Fibroblast of lung (primary cell): ENCODE measurements around the gene MAP4K5. TPM values are rescaled to one million over a fixed set of nuclear protein-coding genes. Genes with fewer than 3 reads are reported as not detected.

ENCODE experiments used
- DNase-seq, 2 donors: peaks; one replicate each; pipeline versions ENCODE4 v3.0.0 to v3.0.0-alpha.2; 2010; ENCODE audit warnings: low read depth in 2 of 2
- H2AFZ ChIP-seq: 2 replicates; pipeline ENCODE4 v1.5.1; 2012; ENCODE audit warnings: low read length, control low read depth, inconsistent platforms
- H3K27ac ChIP-seq: 2 replicates; pipeline ENCODE4 v1.5.1; 2011; ENCODE audit warnings: low read length, control low read depth; ENCODE audit not compliant: insufficient read depth
- H3K27me3 ChIP-seq: 2 replicates; pipeline ENCODE4 v1.5.1; 2011; ENCODE audit warnings: mild to moderate bottlenecking, low read length; ENCODE audit not compliant: control insufficient read depth, insufficient read depth
- H3K36me3 ChIP-seq: 2 replicates; pipeline ENCODE4 v1.5.1; 2011; ENCODE audit warnings: low read length; ENCODE audit not compliant: control insufficient read depth, insufficient read depth
- H3K4me1 ChIP-seq: 2 replicates; pipeline ENCODE4 v1.5.1; 2011; ENCODE audit warnings: low read length; ENCODE audit not compliant: control insufficient read depth, insufficient read depth; ENCODE audit errors: extremely low read depth
- H3K4me2 ChIP-seq: 2 replicates; pipeline ENCODE4 v1.5.1; 2011; ENCODE audit warnings: low read length, control low read depth; ENCODE audit not compliant: insufficient read depth; ENCODE audit errors: extremely low read depth
- H3K4me3 ChIP-seq, 4 experiments: fragments of 200-600 bp in 1 of 4; sonication (generic) in 1 of 4; replicated peaks in 1 of 4; 2 replicates each; pipeline ENCODE4 v1.5.1; 2011 to 2016; ENCODE audit warnings: low read length in 4 of 4, low read depth in 3 of 4, mild to moderate bottlenecking in 3 of 4, control low read depth in 2 of 4, inconsistent platforms in 1 of 4, mixed read lengths in 1 of 4; ENCODE audit not compliant: insufficient read depth in 1 of 4; ENCODE audit errors: control extremely low read depth in 1 of 4
- H3K79me2 ChIP-seq: 2 replicates; pipeline ENCODE4 v1.5.1; 2012; ENCODE audit warnings: mild to moderate bottlenecking, low read length, inconsistent platforms; ENCODE audit not compliant: control insufficient read depth, insufficient read depth
- H3K9ac ChIP-seq: 2 replicates; pipeline ENCODE4 v1.5.1; 2011; ENCODE audit warnings: mild to moderate bottlenecking, low read length, control low read depth; ENCODE audit not compliant: insufficient read depth
- H3K9me3 ChIP-seq: 2 replicates; pipeline ENCODE4 v1.5.1; 2012; ENCODE audit warnings: low read depth, low read length; ENCODE audit not compliant: control insufficient read depth, insufficient read depth
- H4K20me1 ChIP-seq: 2 replicates; pipeline ENCODE4 v1.5.1; 2011; ENCODE audit warnings: low read length; ENCODE audit not compliant: control insufficient read depth, insufficient read depth; ENCODE audit errors: extremely low read depth
- CTCF ChIP-seq, 2 donors: IDR thresholded peaks in 1 of 2; conservative IDR thresholded peaks in 1 of 2; 1 replicate in 1 of 2; 2 replicates in 1 of 2; pipeline ENCODE4 v1.5.1; 2011 to 2012; ENCODE audit warnings: low read length in 2 of 2, control low read depth in 1 of 2, inconsistent platforms in 1 of 2, low read depth in 1 of 2, mild to moderate bottlenecking in 1 of 2
- EZH2 ChIP-seq: IDR thresholded peaks from 2 replicates; pipeline ENCODE4 v1.5.1; 2012; ENCODE audit warnings: low read length, control low read depth, mild to moderate bottlenecking; ENCODE audit errors: missing control alignments
- polyA plus RNA-seq, 2 donors: library from polyadenylated mRNA; depleted of rRNA in 1 of 2; stranded (reverse) in 1 of 2; unstranded in 1 of 2; fragments of >200 nt; gene quantifications; 2 replicates each; pipeline ENCODE4 v1.2.1, GENCODE V29; 2011 to 2012; ENCODE audit warnings: missing spikeins in 1 of 2
- total RNA-seq: library from RNA; depleted of rRNA; stranded (reverse); fragments of >200 nt; gene quantifications from 2 replicates; pipeline ENCODE4 v1.2.1, GENCODE V29; 2014

The MAP4K5 gene
- total and polyA plus RNA-seq, 2 donors (not counting 1 experiment from before 2014, with no cell fraction given) = 39.4 to 41.1 TPM

GRCh38 chr14:50469982-50470381 is 62.4 kb downstream of the MAP4K5 start:
- Histone ChIP-seq H3K4me2 (no peak overlapping the region), H2AFZ (no peak overlapping the region)

GRCh38 chr14:50462111-50462510 is 70.3 kb downstream of the MAP4K5 start:
- H3K4me2 ChIP-seq = no peak overlapping the region
- H3K36me3 ChIP-seq = peaks cover 2% of the 10 kb centered on the region
- H3K4me1 ChIP-seq = no peaks in the 10 kb centered on the region
- H3K27me3 ChIP-seq = no peaks in the 10 kb centered on the region
- H3K27ac ChIP-seq = no peak overlapping the region
- no peak overlapping the region for H3K4me3 ChIP-seq
- no peaks in the 10 kb centered on the region for H3K79me2 ChIP-seq
- no peaks in the 10 kb centered on the region for H4K20me1 ChIP-seq
- no peak for DNase-seq
- no peak overlapping the region for H3K9ac ChIP-seq
- no peaks in the 10 kb centered on the region for H3K9me3 ChIP-seq
- H2AFZ ChIP-seq = no peak overlapping the region
- TF ChIP-seq CTCF (conservative IDR thresholded peaks at IDR 0.05 in 1 of 2, IDR thresholded peaks at IDR 0.05 in 1 of 2; ENCODE audit: low read depth in 1 of 2, low read length in 2 of 2) (no peak), EZH2 (no peak)

More at GRCh38 chr14:50469982-50470381, 62.4 kb downstream of the MAP4K5 start:
- no peaks in the 10 kb centered on the region for H3K4me1 ChIP-seq
- no peak overlapping the region for H3K4me3 ChIP-seq
- no peaks in the 10 kb centered on the region for H4K20me1 ChIP-seq
- H3K36me3 ChIP-seq = peaks cover 8% of the 10 kb centered on the region
- no peaks in the 10 kb centered on the region for H3K27me3 ChIP-seq
- no peaks in the 10 kb centered on the region for H3K79me2 ChIP-seq
- H3K9ac ChIP-seq = no peak overlapping the region
- DNase-seq = no peak
- no peaks in the 10 kb centered on the region for H3K9me3 ChIP-seq
- TF ChIP-seq EZH2 = no peak
- no peak for TF ChIP-seq CTCF (conservative IDR thresholded peaks at IDR 0.05 in 1 of 2, IDR thresholded peaks at IDR 0.05 in 1 of 2; ENCODE audit: low read depth in 1 of 2, low read length in 2 of 2)
- no peak overlapping the region for H3K27ac ChIP-seq

GRCh38 chr14:50453869-50454268 is 78.5 kb downstream of the MAP4K5 start:
- H3K4me1 ChIP-seq = peaks cover 8% of the 10 kb centered on the region
- no peaks in the 10 kb centered on the region for H4K20me1 ChIP-seq
- H3K27me3 ChIP-seq = no peaks in the 10 kb centered on the region
- peak overlapping the region; percentile 73 for H3K27ac ChIP-seq
- H3K9ac ChIP-seq = no peak overlapping the region
- peaks cover 2% of the 10 kb centered on the region for H3K79me2 ChIP-seq
- no peaks in the 10 kb centered on the region for H3K9me3 ChIP-seq
- H2AFZ ChIP-seq = no peak overlapping the region
- no peak for TF ChIP-seq EZH2
- TF ChIP-seq CTCF (conservative IDR thresholded peaks at IDR 0.05 in 1 of 2, IDR thresholded peaks at IDR 0.05 in 1 of 2; ENCODE audit: low read depth in 1 of 2, low read length in 2 of 2) = no peak
- no peak overlapping the region for H3K4me3 ChIP-seq
- no peak overlapping the region for H3K4me2 ChIP-seq
- no peaks in the 10 kb centered on the region for H3K36me3 ChIP-seq
- no peak for DNase-seq
